ENCODE measurements around the gene GALNT11.

- TF ChIP-seq, protein P1, sequence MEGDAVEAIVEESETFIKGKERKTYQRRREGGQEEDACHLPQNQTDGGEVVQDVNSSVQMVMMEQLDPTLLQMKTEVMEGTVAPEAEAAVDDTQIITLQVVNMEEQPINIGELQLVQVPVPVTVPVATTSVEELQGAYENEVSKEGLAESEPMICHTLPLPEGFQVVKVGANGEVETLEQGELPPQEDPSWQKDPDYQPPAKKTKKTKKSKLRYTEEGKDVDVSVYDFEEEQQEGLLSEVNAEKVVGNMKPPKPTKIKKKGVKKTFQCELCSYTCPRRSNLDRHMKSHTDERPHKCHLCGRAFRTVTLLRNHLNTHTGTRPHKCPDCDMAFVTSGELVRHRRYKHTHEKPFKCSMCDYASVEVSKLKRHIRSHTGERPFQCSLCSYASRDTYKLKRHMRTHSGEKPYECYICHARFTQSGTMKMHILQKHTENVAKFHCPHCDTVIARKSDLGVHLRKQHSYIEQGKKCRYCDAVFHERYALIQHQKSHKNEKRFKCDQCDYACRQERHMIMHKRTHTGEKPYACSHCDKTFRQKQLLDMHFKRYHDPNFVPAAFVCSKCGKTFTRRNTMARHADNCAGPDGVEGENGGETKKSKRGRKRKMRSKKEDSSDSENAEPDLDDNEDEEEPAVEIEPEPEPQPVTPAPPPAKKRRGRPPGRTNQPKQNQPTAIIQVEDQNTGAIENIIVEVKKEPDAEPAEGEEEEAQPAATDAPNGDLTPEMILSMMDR (IDR thresholded peaks at IDR 0.05), result no peak
- TF ChIP-seq POLR2AphosphoS5 (IDR thresholded peaks at IDR 0.05), result no peak
These were observed 136.8 kb downstream of the GALNT11 start for GRCh38 chr7:152162287-152162686.

Data from breast epithelium (tissue), 3 donors.